ENCODE data around the gene PPP2R2C. TPM values are rescaled to one million over a fixed set of nuclear protein-coding genes. Genes with fewer than 3 reads are reported as not detected.

PPP2R2C gene
- total and polyA plus RNA-seq, 11 donors: 0.22 to 20.0 (median 6.8) TPM

- H3K27ac ChIP-seq: no peak overlapping the region
- peaks cover 0 to 10% (median 1%) of the 10 kb centered on the region in 12 donors for H3K4me1 ChIP-seq
- peak; percentile 51 to 74 (median 66) for ATAC-seq
- H3K4me3 ChIP-seq: no peak overlapping the region
- intact Hi-C loops (cut with DNase I): loop anchor here (1.0 to 5.0 kb wide), 9 partner anchors 19 to 330 kb away; no protein-coding TSS in a partner anchor
- H3K36me3 ChIP-seq: no peaks in the 10 kb centered on the region
- TF ChIP-seq POLR2A (IDR thresholded peaks at IDR 0.05) (no peak), CTCF (IDR thresholded peaks at IDR 0.05) (peak; percentile 84 to 99 (median 96))
- DNase-seq: peak; percentile 79 to 91 (median 80)
- WGBS, 4 donors: 10 to 13% (median 12%) methylated on average over 13 to 21 of the region's 21 CpGs
- H3K27me3 ChIP-seq: peaks cover 0 to 14% (median 0%) of the 10 kb centered on the region in 9 donors
- no peaks in the 10 kb centered on the region for H3K9me3 ChIP-seq
Measured at GRCh38 chr4:6327220-6327917, 145.0 kb downstream of the PPP2R2C start.

- TF ChIP-seq CTCF (IDR thresholded peaks at IDR 0.05) (no peak), POLR2A (IDR thresholded peaks at IDR 0.05) (no peak)
- Histone ChIP-seq H3K4me3 (no peak overlapping the region), H3K9me3 (no peaks in the 10 kb centered on the region), H3K36me3 (no peaks in the 10 kb centered on the region), H3K27me3 (peaks cover 0 to 9% (median 0%) of the 10 kb centered on the region in 9 donors), H3K27ac (peak overlapping the region in 3 of 12 donors; percentile 55 to 86 (median 81)), H3K4me1 (peaks cover 0 to 10% (median 1%) of the 10 kb centered on the region in 12 donors)
- 90 to 93% (median 91%) methylated on average over 14 to 28 of the region's 28 CpGs for WGBS, 4 donors
- ATAC-seq (no peak), DNase-seq (peak in 1 of 5 donors; percentile 56)
- intact Hi-C loops (cut with DNase I): loop anchor here (1.0 to 5.0 kb wide), 9 partner anchors 18 to 329 kb away; no protein-coding TSS in a partner anchor
Measured at GRCh38 chr4:6326312-6327060, 145.9 kb downstream of the PPP2R2C start.

- TF ChIP-seq POLR2A (IDR thresholded peaks at IDR 0.05) (no peak), CTCF (IDR thresholded peaks at IDR 0.05) (no peak)
- no peaks in the 10 kb centered on the region for H3K9me3 ChIP-seq
- peak overlapping the region; percentile 46 to 86 (median 74) for H3K27ac ChIP-seq
- DNase-seq (peak in 1 of 5 donors; percentile 44), ATAC-seq (no peak)
- no peaks in the 10 kb centered on the region for H3K36me3 ChIP-seq
- H3K4me1 ChIP-seq: peaks cover 0 to 10% (median 1%) of the 10 kb centered on the region in 12 donors
- intact Hi-C loops (cut with DNase I): loop anchor here in 7 of 10 donors (2.0 to 5.0 kb wide), 6 partner anchors 17 to 329 kb away; no protein-coding TSS in a partner anchor
- H3K27me3 ChIP-seq: peaks cover 0 to 9% (median 0%) of the 10 kb centered on the region in 9 donors
- WGBS, 4 donors: 85 to 88% (median 87%) methylated on average over 11 to 14 of the region's 14 CpGs
- no peak overlapping the region for H3K4me3 ChIP-seq
Measured at GRCh38 chr4:6325788-6326290, 146.6 kb downstream of the PPP2R2C start.

Data from heart left ventricle (tissue), 16 donors.